CD14-positive monocyte (primary cell): ENCODE data around the gene PRKD1. TPM values are rescaled to one million over a fixed set of nuclear protein-coding genes. Genes with fewer than 3 reads are reported as not detected.

ENCODE experiments used
- DNase-seq, 3 donors: peaks; one replicate each; pipeline ENCODE4 v3.0.0-alpha.2; 2011 to 2022
- H2AFZ ChIP-seq: 2 replicates; pipeline ENCODE4 v1.6.0; 2012; ENCODE audit warnings: mild to moderate bottlenecking, low read depth, low read length, inconsistent platforms; ENCODE audit not compliant: insufficient read depth, poor library complexity, severe bottlenecking
- H3K27ac ChIP-seq, 2 donors: 1 replicate in 1 of 2; 2 replicates in 1 of 2; pipeline ENCODE4 v1.5.1; 2012 to 2013; ENCODE audit warnings: low read length in 2 of 2, control low read depth in 1 of 2, inconsistent platforms in 1 of 2, low read depth in 1 of 2, mild to moderate bottlenecking in 1 of 2
- H3K27me3 ChIP-seq, 2 donors: one replicate each; pipeline versions ENCODE4 v1.6.0 to v1.6.1; 2011 to 2013; ENCODE audit warnings: low read length in 2 of 2; ENCODE audit not compliant: control insufficient read depth in 2 of 2, insufficient read depth in 2 of 2
- H3K36me3 ChIP-seq, 2 donors: replicated peaks in 1 of 2; 1 replicate in 1 of 2; 2 replicates in 1 of 2; pipeline versions ENCODE4 v1.5.1 to v1.6.1; 2012 to 2013; ENCODE audit warnings: low read length in 2 of 2, control low read depth in 1 of 2, inconsistent platforms in 1 of 2, mild to moderate bottlenecking in 1 of 2; ENCODE audit not compliant: insufficient read depth in 2 of 2, control insufficient read depth in 1 of 2
- H3K4me1 ChIP-seq, 2 donors: 1 replicate in 1 of 2; 2 replicates in 1 of 2; pipeline versions ENCODE4 v1.5.1 to v1.6.1; 2012 to 2013; ENCODE audit warnings: low read length in 2 of 2, control low read depth in 1 of 2, inconsistent platforms in 1 of 2, mild to moderate bottlenecking in 1 of 2, moderate library complexity in 1 of 2; ENCODE audit not compliant: insufficient read depth in 2 of 2, control insufficient read depth in 1 of 2
- H3K4me2 ChIP-seq: replicated peaks from 2 replicates; pipeline ENCODE3; 2012; ENCODE audit warnings: low read length, moderate library complexity, mild to moderate bottlenecking; ENCODE audit not compliant: poor library complexity, severe bottlenecking; ENCODE audit errors: extremely low read depth
- H3K4me3 ChIP-seq, 3 experiments: fragments of 200-600 bp in 1 of 3; sonication (generic) in 1 of 3; replicated peaks in 1 of 3; 1 replicate in 2 of 3; 2 replicates in 1 of 3; pipeline ENCODE4 v1.5.1; 2011 to 2013; ENCODE audit warnings: low read length in 3 of 3, mild to moderate bottlenecking in 3 of 3, control low read depth in 2 of 3, low read depth in 2 of 3, inconsistent platforms in 1 of 3, moderate library complexity in 1 of 3
- H3K79me2 ChIP-seq: 2 replicates; pipeline ENCODE4 v1.6.0; 2012; ENCODE audit warnings: mild to moderate bottlenecking, control low read depth, inconsistent platforms, low read length, moderate library complexity; ENCODE audit not compliant: insufficient read depth
- H3K9ac ChIP-seq: 2 replicates; pipeline ENCODE4 v1.6.0; 2017; ENCODE audit warnings: low read length, mild to moderate bottlenecking; ENCODE audit not compliant: insufficient read depth, poor library complexity, severe bottlenecking
- H3K9me3 ChIP-seq, 2 donors: replicated peaks in 1 of 2; 1 replicate in 1 of 2; 2 replicates in 1 of 2; pipeline versions ENCODE4 v1.5.1 to v1.6.1; 2012 to 2013; ENCODE audit warnings: low read length in 2 of 2, control low read depth in 1 of 2; ENCODE audit not compliant: control insufficient read depth in 1 of 2, insufficient read depth in 1 of 2
- H4K20me1 ChIP-seq: 2 replicates; pipeline ENCODE4 v1.6.0; 2012; ENCODE audit warnings: mild to moderate bottlenecking, low read length, control low read depth, moderate library complexity; ENCODE audit not compliant: insufficient read depth
- H3K27ac Mint-ChIP-seq, 7 donors: one replicate each; pipeline ENCODE4 v1.8.0; 2020; ENCODE audit warnings: mild to moderate bottlenecking in 7 of 7, mixed read lengths in 7 of 7, moderate library complexity in 6 of 7, inconsistent platforms in 2 of 7
- H3K27me3 Mint-ChIP-seq, 3 donors: one replicate each; pipeline ENCODE4 v1.8.0; 2021 to 2022; ENCODE audit warnings: low read depth in 3 of 3, mild to moderate bottlenecking in 3 of 3, mixed read lengths in 3 of 3, moderate library complexity in 3 of 3, inconsistent platforms in 1 of 3
- H3K36me3 Mint-ChIP-seq, 2 donors: one replicate each; pipeline ENCODE4 v1.8.0; 2020; ENCODE audit warnings: mixed read lengths in 2 of 2, inconsistent platforms in 1 of 2, mild to moderate bottlenecking in 1 of 2
- H3K4me1 Mint-ChIP-seq: one replicate; pipeline ENCODE4 v1.8.0; 2020; ENCODE audit warnings: mild to moderate bottlenecking, mixed read lengths
- H3K4me3 Mint-ChIP-seq, 2 donors: one replicate each; pipeline ENCODE4 v1.8.0; 2020; ENCODE audit warnings: mild to moderate bottlenecking in 2 of 2, mixed read lengths in 2 of 2, moderate library complexity in 1 of 2
- H3K9me3 Mint-ChIP-seq, 7 donors: one replicate each; pipeline ENCODE4 v1.8.0; 2020 to 2022; ENCODE audit warnings: mixed read lengths in 7 of 7, mild to moderate bottlenecking in 6 of 7, moderate library complexity in 6 of 7, inconsistent platforms in 2 of 7
- CTCF ChIP-seq: fragments of 200-600 bp; IDR thresholded peaks from one replicate; pipeline ENCODE4 v1.8.0; 2022; ENCODE audit warnings: antibody characterized with exemption, mild to moderate bottlenecking
- WGBS: methylation state at CpG from one replicate; pipeline ENCODE4 v1.1.5; 2013; ENCODE audit warnings: missing lambda C conversion rate; ENCODE audit not compliant: insufficient coverage; 5-methylcytosine and 5-hydroxymethylcytosine counted together
- intact Hi-C, 2 donors: fragments of 100-400 bp; cut with micrococcal nuclease; formaldehyde crosslinking; loops; one replicate each; pipeline versions ENCODE4 v1.15.0 to v1.15.1; 2023
- polyA plus RNA-seq, 3 donors: library from polyadenylated mRNA; depleted of rRNA in 1 of 3; unstranded in 2 of 3; stranded (reverse) in 1 of 3; fragments of 300-500 nt in 2 of 3; fragments of >200 nt in 1 of 3; fragmentation: Illumina TruSeq in 2 of 3; gene quantifications; 1 replicate in 2 of 3; 2 replicates in 1 of 3; pipeline ENCODE4 v1.2.3, GENCODE V29; 2012 to 2021

PRKD1 gene
- polyA plus RNA-seq, 3 donors: not detected

- intact Hi-C loops: no loop called here
- no peak for TF ChIP-seq CTCF
- Mint-ChIP-seq H3K36me3 (no peaks in the 10 kb centered on the region), H3K27ac (no peak overlapping the region), H3K4me3 (no peak overlapping the region), H3K4me1 (no peaks in the 10 kb centered on the region), H3K27me3 (no peaks in the 10 kb centered on the region), H3K9me3 (peaks cover 0 to 5% (median 1%) of the 10 kb centered on the region in 7 donors)
- no peak overlapping the region for H2AFZ ChIP-seq
- H3K27ac ChIP-seq: no peak overlapping the region
- WGBS: no CpG with 5 or more reads among the region's 2 CpGs
- no peaks in the 10 kb centered on the region for H4K20me1 ChIP-seq
- no peak for DNase-seq
- no peaks in the 10 kb centered on the region for H3K36me3 ChIP-seq
- no peaks in the 10 kb centered on the region for H3K79me2 ChIP-seq
- H3K27me3 ChIP-seq: no peaks in the 10 kb centered on the region
- H3K4me1 ChIP-seq: no peaks in the 10 kb centered on the region
- no peak overlapping the region for H3K9ac ChIP-seq
- peaks cover 0 to 4% of the 10 kb centered on the region in 2 donors for H3K9me3 ChIP-seq
- no peak overlapping the region for H3K4me3 ChIP-seq
- no peak overlapping the region for H3K4me2 ChIP-seq
Observed at GRCh38 chr14:29798811-29799210, 128.8 kb downstream of the PRKD1 start.

GRCh38 chr14:29798108-29798663, 129.5 kb downstream of the PRKD1 start:
- H4K20me1 ChIP-seq: no peaks in the 10 kb centered on the region
- Mint-ChIP-seq H3K27ac (no peak overlapping the region), H3K9me3 (peaks cover 0 to 5% (median 1%) of the 10 kb centered on the region in 7 donors), H3K36me3 (no peaks in the 10 kb centered on the region), H3K27me3 (no peaks in the 10 kb centered on the region), H3K4me1 (no peaks in the 10 kb centered on the region), H3K4me3 (no peak overlapping the region)
- H3K4me3 ChIP-seq: no peak overlapping the region
- no peak overlapping the region for H3K27ac ChIP-seq
- no peak overlapping the region for H3K4me2 ChIP-seq
- H2AFZ ChIP-seq: no peak overlapping the region
- no peaks in the 10 kb centered on the region for H3K36me3 ChIP-seq
- DNase-seq: no peak
- WGBS: no CpG with 5 or more reads among the region's 2 CpGs
- peaks cover 0 to 4% of the 10 kb centered on the region in 2 donors for H3K9me3 ChIP-seq
- TF ChIP-seq CTCF: no peak
- H3K27me3 ChIP-seq: no peaks in the 10 kb centered on the region
- H3K79me2 ChIP-seq: no peaks in the 10 kb centered on the region
- intact Hi-C loops: no loop called here
- H3K9ac ChIP-seq: no peak overlapping the region
- H3K4me1 ChIP-seq: no peaks in the 10 kb centered on the region
